Vagina (tissue), 2 donors: ENCODE results near the gene PCGF2.

ENCODE experiments used
- POLR2A ChIP-seq, 2 donors: fragments of 450-650 bp; IDR thresholded peaks; one replicate each; pipeline ENCODE4 v1.6.1; 2017; ENCODE audit warnings: antibody characterized with exemption in 2 of 2, mild to moderate bottlenecking in 2 of 2, moderate library complexity in 2 of 2
- POLR2AphosphoS5 ChIP-seq, 2 donors: sonication (generic); formaldehyde crosslinking; IDR thresholded peaks; one replicate each; pipeline ENCODE4 v1.9.0; 2017; ENCODE audit warnings: antibody characterized with exemption in 2 of 2, mild to moderate bottlenecking in 2 of 2, low read depth in 1 of 2; ENCODE audit not compliant: insufficient read depth in 1 of 2
- TF ChIP-seq, protein P1 (sequence below), 3 experiments: fragments of 450-650 bp in 2 of 3; fragments of 200-600 bp in 1 of 3; sonication (generic) in 1 of 3; IDR thresholded peaks; one replicate each; pipeline ENCODE4 v1.5.1; 2017 to 2019; ENCODE audit warnings: antibody characterized with exemption in 3 of 3, mild to moderate bottlenecking in 2 of 3, moderate library complexity in 2 of 3

- TF ChIP-seq, protein P1, sequence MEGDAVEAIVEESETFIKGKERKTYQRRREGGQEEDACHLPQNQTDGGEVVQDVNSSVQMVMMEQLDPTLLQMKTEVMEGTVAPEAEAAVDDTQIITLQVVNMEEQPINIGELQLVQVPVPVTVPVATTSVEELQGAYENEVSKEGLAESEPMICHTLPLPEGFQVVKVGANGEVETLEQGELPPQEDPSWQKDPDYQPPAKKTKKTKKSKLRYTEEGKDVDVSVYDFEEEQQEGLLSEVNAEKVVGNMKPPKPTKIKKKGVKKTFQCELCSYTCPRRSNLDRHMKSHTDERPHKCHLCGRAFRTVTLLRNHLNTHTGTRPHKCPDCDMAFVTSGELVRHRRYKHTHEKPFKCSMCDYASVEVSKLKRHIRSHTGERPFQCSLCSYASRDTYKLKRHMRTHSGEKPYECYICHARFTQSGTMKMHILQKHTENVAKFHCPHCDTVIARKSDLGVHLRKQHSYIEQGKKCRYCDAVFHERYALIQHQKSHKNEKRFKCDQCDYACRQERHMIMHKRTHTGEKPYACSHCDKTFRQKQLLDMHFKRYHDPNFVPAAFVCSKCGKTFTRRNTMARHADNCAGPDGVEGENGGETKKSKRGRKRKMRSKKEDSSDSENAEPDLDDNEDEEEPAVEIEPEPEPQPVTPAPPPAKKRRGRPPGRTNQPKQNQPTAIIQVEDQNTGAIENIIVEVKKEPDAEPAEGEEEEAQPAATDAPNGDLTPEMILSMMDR (IDR thresholded peaks at IDR 0.05): no peak
- TF ChIP-seq POLR2A (IDR thresholded peaks at IDR 0.05): no peak
- no peak for TF ChIP-seq POLR2AphosphoS5 (IDR thresholded peaks at IDR 0.05; ENCODE audit: insufficient read depth in 1 of 2, low read depth in 1 of 2)
Measured at GRCh38 chr17:38715216-38715943, 32.8 kb downstream of the PCGF2 start.
